ENCODE results near the gene RBM45.

The RBM45 gene

GRCh38 chr2:178105566-178105965 is 6.7 kb upstream of the RBM45 start:
- DNase-seq = no peak

GRCh38 chr2:178106053-178106452 is 6.2 kb upstream of the RBM45 start:
- DNase-seq = no peak
- intact Hi-C loops (cut with DNase I) = no loop called here

More at GRCh38 chr2:178105566-178105965, 6.7 kb upstream of the RBM45 start:
- intact Hi-C loops (cut with DNase I) = no loop called here

GRCh38 chr2:178108176-178108575 is 4.1 kb upstream of the RBM45 start:
- peak in 1 of 10 donors; percentile 78 for DNase-seq
- intact Hi-C loops (cut with DNase I) = no loop called here

GRCh38 chr2:178109813-178110212 is 2.4 kb upstream of the RBM45 start:
- no peak for DNase-seq
- intact Hi-C loops (cut with DNase I) = loop anchor here (5.0 kb wide), 2 partner anchors 82 to 307 kb away; partner anchors contain the start of gene OSBPL6

DNA sequence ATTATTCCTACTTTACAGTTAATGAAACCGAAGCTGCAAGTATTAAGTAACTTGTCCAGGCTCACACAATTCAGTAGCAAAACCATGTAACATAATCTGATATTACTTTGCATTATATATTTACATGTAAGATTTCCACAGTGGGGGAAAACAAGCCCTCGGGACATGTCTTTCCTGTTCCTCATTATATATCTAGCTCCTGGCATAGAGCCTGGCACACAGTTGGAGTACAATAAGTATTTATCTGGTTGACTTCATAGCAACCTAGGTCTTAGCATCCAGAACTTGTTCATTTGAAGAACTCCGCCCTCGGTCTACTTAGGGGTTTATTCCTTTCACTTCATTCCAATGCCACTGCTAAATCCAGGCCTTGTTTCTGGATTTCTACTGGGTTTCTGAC is 1.6 kb upstream of the RBM45 start:
- intact Hi-C loops (cut with DNase I) = loop anchor here (5.0 kb wide), 2 partner anchors 82 to 307 kb away; partner anchors contain the start of gene OSBPL6
- no peak for DNase-seq

DNA sequence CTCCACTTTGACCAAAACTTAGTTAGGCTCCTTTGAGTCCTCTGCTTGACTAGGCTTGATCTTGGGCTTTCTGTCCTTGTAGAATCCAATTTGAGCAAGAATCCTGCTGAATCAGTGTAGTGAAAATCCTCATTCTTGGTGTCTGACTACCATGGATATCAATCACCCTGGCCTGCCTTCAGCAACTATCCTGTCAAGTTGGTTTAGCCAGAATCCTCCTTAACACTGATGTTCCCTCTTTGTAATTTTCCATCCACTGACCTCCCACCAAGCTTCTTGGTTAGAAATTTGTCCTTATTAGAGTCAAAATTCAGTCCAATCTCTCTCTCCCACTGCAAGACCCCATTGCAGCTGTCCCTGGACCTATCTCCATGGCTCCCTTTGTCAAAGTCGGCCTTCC is 494 bp upstream of the RBM45 start:
- no peak for DNase-seq
- intact Hi-C loops (cut with DNase I) = loop anchor here (5.0 kb wide), 2 partner anchors 81 to 306 kb away; partner anchors contain the start of gene OSBPL6

GRCh38 chr2:178114462-178114861 is 2.2 kb downstream of the RBM45 start:
- no peak for DNase-seq
- intact Hi-C loops (cut with DNase I) = loop anchor here (5.0 kb wide), 2 partner anchors 78 to 303 kb away; partner anchors contain the start of gene OSBPL6

- intact Hi-C loops (cut with DNase I) = no loop called here
These were observed 3.0 kb downstream of the RBM45 start for GRCh38 chr2:178115271-178115670.

GRCh38 chr2:178117725-178118124 is 5.5 kb downstream of the RBM45 start:
- DNase-seq = no peak
- intact Hi-C loops (cut with DNase I) = no loop called here

More at GRCh38 chr2:178115271-178115670, 3.0 kb downstream of the RBM45 start:
- DNase-seq = no peak

GRCh38 chr2:178119179-178119922 is 7.1 kb downstream of the RBM45 start:
- no peak for DNase-seq
- intact Hi-C loops (cut with DNase I) = no loop called here

DNA sequence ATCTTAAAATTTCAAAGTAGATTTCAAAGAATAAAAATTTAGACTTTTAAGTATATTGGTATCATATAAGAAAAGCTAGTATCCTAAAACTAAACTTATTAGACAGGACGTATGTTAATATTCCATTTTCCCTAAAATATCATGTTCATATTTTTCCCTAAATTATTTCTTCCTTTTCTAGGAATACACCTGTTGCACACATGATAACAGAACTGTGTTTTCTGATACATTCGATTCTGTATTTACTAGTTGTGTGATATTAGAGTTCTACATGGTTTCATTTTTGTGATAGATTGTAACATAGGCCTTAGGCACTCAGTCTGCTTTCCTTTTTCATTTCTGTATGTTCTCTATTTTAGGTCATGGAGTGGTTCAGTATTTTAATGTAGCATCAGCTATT is 10.9 kb downstream of the RBM45 start:
- intact Hi-C loops (cut with DNase I) = no loop called here
- no peak for DNase-seq

DNA sequence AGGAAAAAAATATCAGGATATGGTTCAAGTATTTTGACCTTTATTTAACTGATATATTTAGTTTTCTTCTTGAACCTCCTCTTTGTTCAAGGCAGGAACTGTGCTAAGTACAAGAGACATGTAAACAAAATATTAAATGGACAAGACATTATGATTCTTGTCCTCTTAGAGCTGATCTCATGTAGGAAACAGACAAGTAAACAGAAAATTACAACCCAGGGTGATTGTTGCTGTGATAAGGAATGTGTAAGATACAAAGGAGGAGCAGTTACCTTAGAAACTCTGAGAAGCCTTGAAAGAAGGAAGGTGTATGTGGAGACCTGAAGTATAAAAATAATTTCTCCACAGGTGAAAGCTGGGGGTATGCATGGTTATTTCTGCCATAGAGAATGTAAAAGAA is 12.9 kb downstream of the RBM45 start:
- intact Hi-C loops (cut with DNase I) = no loop called here
- DNase-seq = no peak

DNA sequence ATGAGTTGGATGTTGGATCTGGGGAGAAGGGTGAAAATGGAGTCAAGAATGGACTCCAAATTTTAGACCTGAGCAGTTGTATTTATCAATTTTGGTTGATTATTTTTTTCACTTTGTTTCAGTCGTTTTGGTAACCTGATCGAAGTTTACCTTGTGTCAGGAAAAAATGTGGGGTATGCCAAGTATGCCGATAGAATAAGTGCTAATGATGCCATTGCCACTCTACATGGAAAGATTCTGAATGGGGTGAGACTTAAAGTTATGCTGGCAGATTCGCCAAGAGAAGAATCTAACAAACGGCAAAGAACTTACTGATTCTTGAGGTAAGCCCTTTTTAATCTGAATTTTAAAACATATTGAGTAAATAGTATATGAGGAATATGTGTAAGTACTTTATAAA is 13.6 kb downstream of the RBM45 start:
- no peak for DNase-seq
- intact Hi-C loops (cut with DNase I) = no loop called here

DNA sequence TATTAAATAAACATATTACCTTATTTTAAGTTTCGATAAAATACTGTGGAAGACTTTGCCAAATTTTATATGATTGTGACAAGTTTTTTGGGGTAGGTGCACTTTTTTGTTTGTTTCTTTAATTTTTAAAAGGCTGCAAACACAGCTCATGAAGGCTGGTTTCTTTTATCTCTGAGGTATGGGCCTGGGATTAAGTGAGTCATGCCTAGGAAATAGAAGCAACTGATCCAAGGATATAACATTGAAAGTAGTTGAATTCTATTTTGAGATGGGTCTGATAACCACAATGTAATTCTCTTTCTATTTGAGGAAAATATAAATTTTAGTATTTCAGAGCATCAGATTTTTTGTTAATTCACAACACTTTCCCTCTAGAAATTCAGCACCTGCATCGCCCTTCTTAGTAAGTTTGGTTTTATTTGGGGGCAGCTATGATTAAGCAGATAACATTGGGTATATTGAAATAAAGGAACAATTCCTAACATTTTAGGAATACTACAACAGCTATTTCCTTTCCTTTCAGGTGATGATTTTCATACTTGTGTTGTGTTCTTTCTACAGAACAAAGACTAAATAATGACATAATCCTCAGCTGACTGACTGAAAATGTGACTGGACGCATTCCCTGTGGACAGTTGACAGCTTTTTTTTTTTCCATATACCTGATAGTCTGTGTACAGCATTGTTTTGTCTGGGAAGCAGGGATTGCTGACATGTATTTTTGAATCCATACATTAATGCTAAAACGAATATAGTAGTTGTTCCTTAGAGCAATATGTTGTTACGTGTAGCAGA is 16.8 kb downstream of the RBM45 start:
- no peak for DNase-seq
- intact Hi-C loops (cut with DNase I) = no loop called here

GRCh38 chr2:178136321-178137025 is 24.2 kb downstream of the RBM45 start:
- intact Hi-C loops (cut with DNase I) = no loop called here
- no peak for DNase-seq

GRCh38 chr2:178142274-178143065 is 30.2 kb downstream of the RBM45 start:
- intact Hi-C loops (cut with DNase I) = no loop called here
- DNase-seq = no peak

GRCh38 chr2:178143481-178143880 is 31.2 kb downstream of the RBM45 start:
- DNase-seq = no peak
- intact Hi-C loops (cut with DNase I) = no loop called here

DNA sequence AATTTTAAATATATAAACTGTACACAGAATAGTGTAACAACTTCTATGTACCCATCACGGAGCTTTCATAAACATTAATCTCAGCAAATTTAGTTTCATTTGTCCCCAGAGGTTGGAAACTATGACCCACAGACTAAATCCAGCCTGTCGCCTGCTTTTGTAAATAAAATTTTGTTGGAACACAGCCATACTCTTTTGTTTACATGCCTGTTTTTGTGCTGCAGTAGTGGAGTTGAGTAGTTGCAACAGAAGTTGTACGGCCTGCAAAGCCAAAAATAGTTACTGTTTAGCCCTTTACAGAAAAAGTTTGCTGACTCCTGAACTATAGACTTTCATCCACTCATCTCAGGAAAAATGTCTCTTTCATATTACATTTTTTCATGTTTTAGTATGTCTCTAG is 39.8 kb downstream of the RBM45 start:
- intact Hi-C loops (cut with DNase I) = no loop called here
- no peak for DNase-seq

DNA sequence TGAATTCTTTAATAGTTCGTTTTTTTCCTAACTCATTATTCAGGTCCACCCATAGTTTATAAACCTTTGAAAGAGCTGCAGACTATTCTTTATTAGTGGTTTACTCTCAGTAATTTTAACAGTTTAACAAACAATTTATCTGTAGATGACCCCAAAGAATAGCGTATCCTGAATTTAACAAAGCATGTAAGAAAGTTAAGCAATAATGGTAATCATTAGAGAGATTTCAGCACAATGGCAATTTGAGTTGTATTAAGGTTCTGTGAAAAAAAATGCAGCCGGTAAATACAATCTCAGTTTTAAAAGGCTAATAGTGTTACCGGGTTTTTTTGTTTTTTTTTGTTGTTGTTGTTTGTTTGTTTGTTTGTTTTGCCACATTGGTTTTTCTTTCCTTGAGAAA is 40.3 kb downstream of the RBM45 start:
- intact Hi-C loops (cut with DNase I) = no loop called here
- no peak for DNase-seq

DNA sequence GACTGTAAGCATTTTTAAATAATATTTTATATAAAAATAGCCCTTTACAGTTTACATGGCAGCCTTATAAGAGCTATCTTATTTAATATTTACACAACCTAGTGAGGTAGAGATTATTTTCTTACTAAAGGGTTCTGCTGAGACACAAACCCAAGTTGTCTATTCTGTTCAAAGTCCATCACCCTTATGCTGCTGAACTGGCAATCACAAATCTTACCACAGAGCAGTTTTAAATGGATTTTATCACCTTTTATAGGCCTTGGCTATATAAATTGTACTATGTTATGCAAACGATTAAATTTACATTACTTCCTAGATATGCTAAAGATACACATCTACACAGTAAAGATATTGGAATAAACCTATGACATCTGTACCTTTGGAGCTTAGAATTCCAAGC is 40.7 kb downstream of the RBM45 start:
- no peak for DNase-seq
- intact Hi-C loops (cut with DNase I) = no loop called here
